ENCODE results near the gene ABLIM1.
A peak's percentile ranks its signal among the peaks of the same experiment; 100 is the strongest.

The ABLIM1 gene

GRCh38 chr10:114584419-114584818 is 73.7 kb downstream of the ABLIM1 start:
- H3K4me3 ChIP-seq (replicated peaks; ENCODE audit: low read depth, low read length), result no peak overlapping the region
- TF ChIP-seq CTCF (IDR thresholded peaks at IDR 0.05; ENCODE audit: low read length, missing control alignments), result no peak
- DNase-seq (ENCODE audit: low read depth), result no peak

- TF ChIP-seq CTCF (IDR thresholded peaks at IDR 0.05; ENCODE audit: low read length, missing control alignments), result no peak
- H3K4me3 ChIP-seq (replicated peaks; ENCODE audit: low read depth, low read length), result no peak overlapping the region
- DNase-seq (ENCODE audit: low read depth), result no peak
Observed at GRCh38 chr10:114581071-114581470, 77.0 kb downstream of the ABLIM1 start.

GRCh38 chr10:114577133-114577532 is 80.9 kb downstream of the ABLIM1 start:
- no peak for TF ChIP-seq CTCF (IDR thresholded peaks at IDR 0.05; ENCODE audit: low read length, missing control alignments)
- DNase-seq (ENCODE audit: low read depth), result peak; percentile 88
- no peak overlapping the region for H3K4me3 ChIP-seq (replicated peaks; ENCODE audit: low read depth, low read length)

- TF ChIP-seq CTCF (IDR thresholded peaks at IDR 0.05; ENCODE audit: low read length, missing control alignments), result no peak
- no peak overlapping the region for H3K4me3 ChIP-seq (replicated peaks; ENCODE audit: low read depth, low read length)
- no peak for DNase-seq (ENCODE audit: low read depth)
Observed at GRCh38 chr10:114576716-114577115, 81.4 kb downstream of the ABLIM1 start.

- H3K4me3 ChIP-seq (replicated peaks; ENCODE audit: low read depth, low read length), result no peak overlapping the region
- no peak for DNase-seq (ENCODE audit: low read depth)
Observed at GRCh38 chr10:114576132-114576487, 82.0 kb downstream of the ABLIM1 start.

GRCh38 chr10:114575417-114576131 is 82.5 kb downstream of the ABLIM1 start:
- no peak overlapping the region for H3K4me3 ChIP-seq (replicated peaks; ENCODE audit: low read depth, low read length)
- DNase-seq (ENCODE audit: low read depth), result no peak
- no peak for TF ChIP-seq CTCF (IDR thresholded peaks at IDR 0.05; ENCODE audit: low read length, missing control alignments)

More at GRCh38 chr10:114576132-114576487, 82.0 kb downstream of the ABLIM1 start:
- no peak for TF ChIP-seq CTCF (IDR thresholded peaks at IDR 0.05; ENCODE audit: low read length, missing control alignments)

All from fibroblast of pulmonary artery (primary cell).